Hepatocyte (in vitro differentiated cells): ENCODE measurements around the gene BICD1. TPM values are rescaled to one million over a fixed set of nuclear protein-coding genes. Genes with fewer than 3 reads are reported as not detected.

Experiments used
- DNase-seq: peaks from one replicate; pipeline ENCODE4 v3.0.0-alpha.2; 2016; ENCODE audit warnings: low spot score
- H2AFZ ChIP-seq: fragments of 200-600 bp; sonication (generic); 2 replicates; pipeline ENCODE4 v1.6.0; 2016; ENCODE audit warnings: antibody characterized with exemption, mild to moderate bottlenecking
- H3K27ac ChIP-seq: fragments of 200-600 bp; sonication (generic); 2 replicates; pipeline ENCODE4 v1.5.1; 2016; ENCODE audit warnings: mild to moderate bottlenecking
- H3K27me3 ChIP-seq: fragments of 200-600 bp; sonication (generic); 2 replicates; pipeline ENCODE4 v1.6.1; 2016
- H3K36me3 ChIP-seq: fragments of 200-600 bp; sonication (generic); replicated peaks from 2 replicates; pipeline ENCODE4 v1.5.1; 2016; ENCODE audit warnings: low read depth; ENCODE audit not compliant: insufficient read depth
- H3K4me1 ChIP-seq: fragments of 200-600 bp; sonication (generic); 2 replicates; pipeline ENCODE4 v1.5.1; 2016; ENCODE audit warnings: mild to moderate bottlenecking, moderate library complexity; ENCODE audit not compliant: insufficient read depth
- H3K4me2 ChIP-seq: fragments of 200-600 bp; sonication (generic); 2 replicates; pipeline ENCODE4 v1.6.0; 2016
- H3K4me3 ChIP-seq: fragments of 200-600 bp; sonication (generic); 2 replicates; pipeline ENCODE4 v1.5.1; 2016; ENCODE audit warnings: mild to moderate bottlenecking
- H3K79me2 ChIP-seq: fragments of 200-600 bp; sonication (generic); 2 replicates; pipeline ENCODE4 v1.6.0; 2017; ENCODE audit warnings: mild to moderate bottlenecking
- H3K9me2 ChIP-seq: fragments of 200-600 bp; sonication (generic); replicated peaks from 2 replicates; pipeline ENCODE4 v1.6.0; 2017; ENCODE audit warnings: mild to moderate bottlenecking; ENCODE audit not compliant: insufficient read depth
- H3K9me3 ChIP-seq: fragments of 200-600 bp; sonication (generic); 2 replicates; pipeline ENCODE4 v1.5.1; 2016; ENCODE audit warnings: low read depth, mild to moderate bottlenecking
- H4K20me1 ChIP-seq: fragments of 200-600 bp; sonication (generic); 2 replicates; pipeline ENCODE4 v1.6.0; 2016; ENCODE audit warnings: mild to moderate bottlenecking; ENCODE audit not compliant: insufficient read depth, poor library complexity, severe bottlenecking
- CTCF ChIP-seq: fragments of 200-600 bp; sonication (generic); IDR thresholded peaks from 2 replicates; pipeline ENCODE4 v1.5.1; 2016; ENCODE audit warnings: antibody characterized with exemption, mild to moderate bottlenecking; ENCODE audit not compliant: poor library complexity
- EZH2 ChIP-seq: fragments of 200-600 bp; sonication (generic); IDR thresholded peaks from 2 replicates; pipeline ENCODE4 v1.6.1; 2016; ENCODE audit warnings: antibody characterized with exemption, mild to moderate bottlenecking, borderline replicate concordance
- EZH2phosphoT487 ChIP-seq: fragments of 200-600 bp; sonication (generic); IDR thresholded peaks from one replicate; pipeline ENCODE4 v1.6.1; 2018; ENCODE audit warnings: antibody characterized with exemption, mild to moderate bottlenecking, low read depth, moderate library complexity; ENCODE audit not compliant: unreplicated experiment, severe bottlenecking
- WGBS: methylation state at CpG from one replicate; pipeline ENCODE4 v1.1.6; 2016; ENCODE audit warnings: low lambda C conversion rate; ENCODE audit errors: missing lambda C conversion rate; 5-methylcytosine and 5-hydroxymethylcytosine counted together
- polyA plus RNA-seq: library from polyadenylated mRNA; unstranded; fragments of >200 nt; fragmentation: Nextera tagmentation; extraction: Ambion mirVana; gene quantifications from 2 replicates; pipeline ENCODE4 v1.2.1, GENCODE V29; 2016
- total RNA-seq: library from RNA; depleted of rRNA; stranded (reverse); fragments of >200 nt; gene quantifications from 2 replicates; pipeline ENCODE4 v1.2.3, GENCODE V29; 2014

BICD1 gene
- total and polyA plus RNA-seq, 2 experiments from 2014 or later: 19.7 to 23.6 TPM

- H3K79me2 ChIP-seq: peaks cover 7% of the 10 kb centered on the region
- no peak overlapping the region for H3K4me2 ChIP-seq
- H4K20me1 ChIP-seq: no peaks in the 10 kb centered on the region
- H3K36me3 ChIP-seq: no peaks in the 10 kb centered on the region
- H2AFZ ChIP-seq: no peak overlapping the region
- H3K9me3 ChIP-seq: no peaks in the 10 kb centered on the region
- TF ChIP-seq CTCF: no peak
- no peak for TF ChIP-seq EZH2
- TF ChIP-seq EZH2phosphoT487: no peak
- H3K4me3 ChIP-seq: no peak overlapping the region
- no peak overlapping the region for H3K27ac ChIP-seq
- WGBS: 93% methylated on average over 1 of the region's 1 CpG
- no peaks in the 10 kb centered on the region for H3K9me2 ChIP-seq
- H3K4me1 ChIP-seq: peaks cover 6% of the 10 kb centered on the region
- no peaks in the 10 kb centered on the region for H3K27me3 ChIP-seq
- no peak for DNase-seq
Measured at GRCh38 chr12:32158525-32158924, 51.9 kb downstream of the BICD1 start.

DNA sequence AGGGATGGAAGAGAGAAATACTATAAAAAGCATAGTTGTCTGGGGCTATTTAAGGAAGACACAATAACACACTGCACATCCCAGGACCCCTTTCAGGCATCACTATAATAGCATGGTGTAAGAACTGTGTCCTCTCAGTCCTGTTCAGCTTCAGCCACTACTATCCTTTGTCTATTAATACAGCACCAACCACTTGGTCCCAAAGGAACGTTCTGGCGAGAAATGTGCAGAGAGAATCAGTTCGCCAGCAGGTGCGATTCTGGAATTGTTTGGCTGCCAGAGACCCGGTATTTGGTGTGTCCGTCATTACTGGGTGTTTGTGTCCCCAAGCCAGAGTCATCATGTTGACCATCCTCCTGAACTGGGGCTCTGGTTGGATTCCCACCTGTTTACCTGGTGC is 52.7 kb downstream of the BICD1 start:
- Histone ChIP-seq H3K4me2 (no peak overlapping the region), H3K27me3 (no peaks in the 10 kb centered on the region), H3K4me1 (peaks cover 6% of the 10 kb centered on the region), H3K36me3 (no peaks in the 10 kb centered on the region), H3K27ac (no peak overlapping the region), H3K9me2 (no peaks in the 10 kb centered on the region), H4K20me1 (no peaks in the 10 kb centered on the region), H3K9me3 (no peaks in the 10 kb centered on the region), H2AFZ (no peak overlapping the region), H3K4me3 (no peak overlapping the region), H3K79me2 (peaks cover 9% of the 10 kb centered on the region)
- WGBS: 99% methylated on average over 6 of the region's 6 CpGs
- DNase-seq: no peak
- TF ChIP-seq EZH2phosphoT487 (no peak), CTCF (no peak), EZH2 (no peak)

DNA sequence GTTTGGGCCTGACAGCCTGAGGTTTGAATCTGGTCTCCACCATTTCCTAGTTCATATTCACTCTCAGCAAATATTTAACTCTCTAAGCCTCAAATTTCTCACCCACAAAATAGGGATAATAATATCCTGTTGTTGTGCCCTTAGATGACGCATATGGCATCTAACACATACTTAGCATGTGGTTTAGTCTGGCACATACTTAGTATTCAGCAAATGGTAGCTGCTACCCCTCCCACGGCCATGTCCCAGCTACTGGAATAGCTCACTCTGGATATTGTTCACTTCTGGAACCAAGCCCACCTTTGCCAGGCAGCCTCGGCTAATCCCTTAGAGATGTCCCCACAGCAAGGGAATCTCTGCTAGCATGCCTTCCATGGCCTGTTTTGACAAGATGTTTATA is 53.3 kb downstream of the BICD1 start:
- H3K9me2 ChIP-seq: no peaks in the 10 kb centered on the region
- TF ChIP-seq EZH2 (no peak), EZH2phosphoT487 (no peak), CTCF (no peak)
- H3K4me1 ChIP-seq: peaks cover 6% of the 10 kb centered on the region
- H3K4me3 ChIP-seq: no peak overlapping the region
- no peaks in the 10 kb centered on the region for H3K27me3 ChIP-seq
- H3K79me2 ChIP-seq: peaks cover 9% of the 10 kb centered on the region
- no peak overlapping the region for H2AFZ ChIP-seq
- H3K36me3 ChIP-seq: no peaks in the 10 kb centered on the region
- no peak for DNase-seq
- no peaks in the 10 kb centered on the region for H4K20me1 ChIP-seq
- H3K4me2 ChIP-seq: no peak overlapping the region
- WGBS: 80% methylated on average over 3 of the region's 3 CpGs
- no peaks in the 10 kb centered on the region for H3K9me3 ChIP-seq
- H3K27ac ChIP-seq: no peak overlapping the region

DNA sequence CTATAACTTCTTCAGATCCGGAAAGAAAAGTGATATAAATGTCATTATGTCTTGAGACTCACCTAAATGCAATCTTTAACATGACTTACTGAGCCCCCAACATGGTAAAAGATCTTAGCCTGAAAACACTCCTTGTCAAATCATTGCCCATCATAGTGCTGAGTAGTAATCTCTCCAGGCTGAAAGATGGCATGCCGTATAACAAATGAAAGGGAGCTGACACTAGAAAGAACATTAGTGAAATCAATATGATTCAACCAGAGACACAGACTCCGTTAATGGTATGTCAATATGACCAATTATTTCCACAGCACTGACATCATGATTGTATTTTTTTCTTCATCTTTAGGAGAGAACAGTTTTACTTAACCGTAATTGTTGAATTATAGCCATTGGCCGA is 54.4 kb downstream of the BICD1 start:
- no peaks in the 10 kb centered on the region for H3K9me3 ChIP-seq
- 92% methylated on average over 5 of the region's 5 CpGs for WGBS
- peaks cover 9% of the 10 kb centered on the region for H3K79me2 ChIP-seq

More for the DNA sequence above, 54.4 kb downstream of the BICD1 start:
- no peak for DNase-seq
- TF ChIP-seq CTCF: no peak
- TF ChIP-seq EZH2phosphoT487: no peak
- Histone ChIP-seq H3K9me2 (no peaks in the 10 kb centered on the region), H3K4me2 (no peak overlapping the region), H4K20me1 (no peaks in the 10 kb centered on the region), H2AFZ (no peak overlapping the region), H3K36me3 (no peaks in the 10 kb centered on the region), H3K4me3 (no peak overlapping the region), H3K4me1 (peaks cover 2% of the 10 kb centered on the region), H3K27me3 (no peaks in the 10 kb centered on the region), H3K27ac (no peak overlapping the region)
